Ovary (tissue), 3 donors: ENCODE results near the gene LANCL2.

Experiments used
- CTCF ChIP-seq, 3 donors: fragments of 450-650 bp in 2 of 3; fragments of 200-600 bp in 1 of 3; IDR thresholded peaks; one replicate each; pipeline versions ENCODE4 v1.5.1 to v1.8.0; 2016 to 2022; ENCODE audit warnings: antibody characterized with exemption in 3 of 3, mild to moderate bottlenecking in 1 of 3
- POLR2A ChIP-seq: fragments of 450-650 bp; IDR thresholded peaks from one replicate; pipeline ENCODE4 v1.6.1; 2017; ENCODE audit warnings: antibody characterized with exemption, mild to moderate bottlenecking, moderate library complexity
- donor health status: DM: no; HTN: no; CAD: no.

GRCh38 chr7:55361560-55361959 lies 3.6 kb upstream of the LANCL2 start:
- TF ChIP-seq POLR2A: no peak
- TF ChIP-seq CTCF (IDR thresholded peaks at IDR 0.05): no peak
